NCI-H345 treated with DMSO at 0.1 percent for 48 hours (cell line): ENCODE measurements around the gene CDK14.

Experiments used
- DNase-seq: peaks from one replicate; lab custom pipeline; 2025; ENCODE audit not compliant: unreplicated experiment; lab: John Stamatoyannopoulos, UW

CDK14 gene

GRCh38 chr7:90596671-90597562 lies 796 bp downstream of the CDK14 start:
- DNase-seq = peak; percentile 16

- no peak for DNase-seq
Observed at GRCh38 chr7:90597563-90598253, 1.6 kb downstream of the CDK14 start.

- DNase-seq = no peak
Observed at GRCh38 chr7:90599038-90599437, 2.9 kb downstream of the CDK14 start.

- DNase-seq = no peak
Observed at GRCh38 chr7:90599892-90600555, 3.9 kb downstream of the CDK14 start.

- no peak for DNase-seq
Observed at GRCh38 chr7:90602303-90602702, 6.2 kb downstream of the CDK14 start.

GRCh38 chr7:90603346-90603745 lies 7.2 kb downstream of the CDK14 start:
- DNase-seq = no peak

GRCh38 chr7:90604383-90604782 lies 8.3 kb downstream of the CDK14 start:
- no peak for DNase-seq

- peak; percentile 68 for DNase-seq
Observed at GRCh38 chr7:90605055-90605454, 8.9 kb downstream of the CDK14 start.

- DNase-seq = no peak
Observed at GRCh38 chr7:90607196-90607595, 11.1 kb downstream of the CDK14 start.

- no peak for DNase-seq
Observed at GRCh38 chr7:90610105-90610504, 14.0 kb downstream of the CDK14 start.

GRCh38 chr7:90611115-90611514 lies 15.0 kb downstream of the CDK14 start:
- DNase-seq = no peak

GRCh38 chr7:90613088-90613498 lies 17.0 kb downstream of the CDK14 start:
- DNase-seq = no peak

- DNase-seq = no peak
Observed at GRCh38 chr7:90617442-90617841, 21.3 kb downstream of the CDK14 start.

GRCh38 chr7:90618876-90619275 lies 22.8 kb downstream of the CDK14 start:
- DNase-seq = no peak

GRCh38 chr7:90621125-90621746 lies 25.1 kb downstream of the CDK14 start:
- no peak for DNase-seq

GRCh38 chr7:90621747-90622140 lies 25.6 kb downstream of the CDK14 start:
- no peak for DNase-seq

- no peak for DNase-seq
Observed at GRCh38 chr7:90622670-90623069, 26.5 kb downstream of the CDK14 start.

- DNase-seq = no peak
Observed at GRCh38 chr7:90624225-90624911, 28.2 kb downstream of the CDK14 start.

- no peak for DNase-seq
Observed at GRCh38 chr7:90625051-90625450, 28.9 kb downstream of the CDK14 start.

GRCh38 chr7:90625562-90625961 lies 29.4 kb downstream of the CDK14 start:
- peak; percentile 38 for DNase-seq

- no peak for DNase-seq
Observed at GRCh38 chr7:90626013-90626412, 29.9 kb downstream of the CDK14 start.
